ENCODE results near the gene TCF19.

TCF19 gene

GRCh38 chr6:31210741-31211532 lies 52.5 kb downstream of the TCF19 start:
- DNase-seq: no peak
